Naive thymus-derived CD4-positive, alpha-beta T cell (primary cell): ENCODE results near the gene HES7. TPM values are rescaled to one million over a fixed set of nuclear protein-coding genes. Genes with fewer than 3 reads are reported as not detected.
A peak's percentile ranks its signal among the peaks of the same experiment; 100 is the strongest.

Experiments used
- ATAC-seq: fragments of 150-1000 bp; cut with Tn5 transposase; 2 replicates; pipeline ENCODE4 v1.10.0; 2021; ENCODE audit warnings: mild to moderate bottlenecking, moderate library complexity
- CTCF ChIA-PET: fragments of 350-600 bp; sonication (Branson Sonifier 250); formaldehyde crosslinking; loops from one replicate; lab custom pipeline; 2021; ENCODE audit warnings: antibody characterized with exemption; lab: Charles Lee
- POLR2A ChIA-PET: fragments of 350-600 bp; sonication (Branson Sonifier 250); formaldehyde crosslinking; loops from one replicate; lab custom pipeline; 2021; ENCODE audit warnings: antibody characterized with exemption, inconsistent platforms; lab: Charles Lee
- DNase-seq, 9 donors: peaks; one replicate each; pipeline versions ENCODE4 v3.0.0 to v3.0.0-alpha.2; 2020 to 2022; ENCODE audit warnings: mixed read lengths in 1 of 9
- H3K27ac ChIP-seq: one replicate; pipeline ENCODE4 v1.7.0; 2013; ENCODE audit warnings: mild to moderate bottlenecking, low read depth, low read length, moderate library complexity
- H3K27me3 ChIP-seq, 2 donors: one replicate each; pipeline ENCODE4 v1.7.0; 2013; ENCODE audit warnings: low read length in 2 of 2, mild to moderate bottlenecking in 2 of 2, moderate library complexity in 2 of 2; ENCODE audit not compliant: control insufficient read depth in 2 of 2, insufficient read depth in 2 of 2
- H3K36me3 ChIP-seq, 3 experiments: 1 replicate in 2 of 3; 2 replicates in 1 of 3; pipeline ENCODE4 v1.7.0; 2013; ENCODE audit warnings: low read length in 3 of 3, mild to moderate bottlenecking in 3 of 3, moderate library complexity in 1 of 3; ENCODE audit not compliant: insufficient read depth in 3 of 3, control insufficient read depth in 2 of 3
- H3K4me1 ChIP-seq, 2 donors: one replicate each; pipeline ENCODE4 v1.7.0; 2013; ENCODE audit warnings: low read length in 2 of 2, mild to moderate bottlenecking in 2 of 2, moderate library complexity in 1 of 2; ENCODE audit not compliant: control insufficient read depth in 2 of 2, insufficient read depth in 2 of 2
- H3K4me3 ChIP-seq: 2 replicates; pipeline ENCODE4 v1.7.0; 2013; ENCODE audit warnings: mild to moderate bottlenecking, low read length
- H3K9me3 ChIP-seq, 3 experiments: 1 replicate in 2 of 3; 2 replicates in 1 of 3; pipeline ENCODE4 v1.7.0; 2013; ENCODE audit warnings: low read length in 3 of 3; ENCODE audit not compliant: control insufficient read depth in 2 of 3
- H3K27ac Mint-ChIP-seq, 9 donors: one replicate each; pipeline ENCODE4 v1.8.0; 2020 to 2022; ENCODE audit warnings: mixed read lengths in 9 of 9, mild to moderate bottlenecking in 8 of 9, moderate library complexity in 5 of 9, inconsistent platforms in 2 of 9
- H3K27me3 Mint-ChIP-seq, 5 donors: one replicate each; pipeline ENCODE4 v1.8.0; 2021 to 2022; ENCODE audit warnings: mixed read lengths in 5 of 5, mild to moderate bottlenecking in 1 of 5
- H3K36me3 Mint-ChIP-seq, 5 donors: one replicate each; pipeline ENCODE4 v1.8.0; 2020 to 2022; ENCODE audit warnings: mixed read lengths in 5 of 5, mild to moderate bottlenecking in 3 of 5, inconsistent platforms in 1 of 5
- H3K4me1 Mint-ChIP-seq, 7 donors: one replicate each; pipeline ENCODE4 v1.8.0; 2020 to 2022; ENCODE audit warnings: mixed read lengths in 7 of 7, mild to moderate bottlenecking in 3 of 7, inconsistent platforms in 1 of 7
- H3K4me3 Mint-ChIP-seq, 10 donors: one replicate each; pipeline ENCODE4 v1.8.0; 2020 to 2022; ENCODE audit warnings: mild to moderate bottlenecking in 10 of 10, mixed read lengths in 10 of 10, moderate library complexity in 6 of 10, inconsistent platforms in 2 of 10
- H3K9me3 Mint-ChIP-seq, 11 donors: one replicate each; pipeline ENCODE4 v1.8.0; 2020 to 2022; ENCODE audit warnings: mixed read lengths in 11 of 11, mild to moderate bottlenecking in 4 of 11, inconsistent platforms in 1 of 11, moderate library complexity in 1 of 11
- intact Hi-C, 2 donors: fragments of 100-400 bp; cut with micrococcal nuclease; formaldehyde crosslinking; loops; one replicate each; pipeline ENCODE4 v1.15.1; 2023
- polyA plus RNA-seq, 2 donors: library from polyadenylated mRNA; unstranded; fragments of 300-500 nt; fragmentation: Illumina TruSeq; gene quantifications; one replicate each; pipeline ENCODE4 v1.2.3, GENCODE V29; 2021
- total RNA-seq, 6 experiments: library from RNA in 5 of 6; stranded (reverse) in 5 of 6; gene quantifications; 1 replicate in 5 of 6; 2 replicates in 1 of 6; pipeline ENCODE4 v1.2.3 and lab custom pipeline; 2021 to 2026

Gene HES7
- total and polyA plus RNA-seq, 7 experiments from 2014 or later = 0.22 to 0.98 (median 0.41) TPM; not detected in 2

GRCh38 chr17:8138672-8139371 is 14.9 kb upstream of the HES7 start:
- no peak overlapping the region for H3K4me3 Mint-ChIP-seq
- intact Hi-C loops = loop anchor here (1.0 to 5.0 kb wide), 16 partner anchors 12 to 244 kb away; partner anchors contain the start of genes CTC1 (in 1 of the 2), HES7 (in 1 of the 2), PFAS (in 1 of the 2) and RPL26 (in 1 of the 2)
- Histone ChIP-seq H3K4me1 (peaks cover 8 to 17% of the 10 kb centered on the region in 2 donors), H3K27ac (peak overlapping the region; percentile 84), H3K4me3 (peak overlapping the region; percentile 76), H3K36me3 (peaks cover 0 to 37% (median 7%) of the 10 kb centered on the region in 3 experiments), H3K27me3 (no peaks in the 10 kb centered on the region), H3K9me3 (no peaks in the 10 kb centered on the region)
- CTCF ChIA-PET = interaction anchor here (0.8 to 4.0 kb wide), 20 partner anchors 9 to 162 kb away, joined by 3 to 26 read pairs (median 5); partner anchors contain the start of genes ALOXE3 and HES7
- no peak overlapping the region for H3K27ac Mint-ChIP-seq
- POLR2A ChIA-PET = interaction anchor here (0.6 to 6.2 kb wide), 22 partner anchors 12 to 901 kb away, joined by 3 to 136 read pairs (median 6); partner anchors contain the start of genes ALOXE3, BORCS6, CTC1 and HES7
- DNase-seq = peak; percentile 93 to 99 (median 98)
- peak; percentile 90 for ATAC-seq
- H3K27me3 Mint-ChIP-seq = peaks cover 0 to 11% (median 0%) of the 10 kb centered on the region in 5 donors
- peaks cover 0 to 5% (median 0%) of the 10 kb centered on the region in 7 donors for H3K4me1 Mint-ChIP-seq
- H3K9me3 Mint-ChIP-seq = peaks cover 0 to 18% (median 0%) of the 10 kb centered on the region in 11 donors
- H3K36me3 Mint-ChIP-seq = peaks cover 4 to 16% (median 7%) of the 10 kb centered on the region in 5 donors

GRCh38 chr17:8138374-8138671 is 14.4 kb upstream of the HES7 start:
- ChIA-PET CTCF (interaction anchor here (0.6 to 4.0 kb wide), 17 partner anchors 9 to 163 kb away, joined by 3 to 26 read pairs (median 5); partner anchors contain the start of genes ALOXE3 and HES7), POLR2A (interaction anchor here (0.6 to 6.2 kb wide), 19 partner anchors 11 to 900 kb away, joined by 3 to 136 read pairs (median 13); partner anchors contain the start of genes ALOXE3, BORCS6, CTC1 and HES7)
- DNase-seq (no peak), ATAC-seq (no peak)
- no peak overlapping the region for H3K4me3 Mint-ChIP-seq
- no peaks in the 10 kb centered on the region for H3K27me3 ChIP-seq
- H3K27ac ChIP-seq = peak overlapping the region; percentile 84
- no peak overlapping the region for H3K27ac Mint-ChIP-seq
- H3K36me3 Mint-ChIP-seq = peaks cover 2 to 16% (median 7%) of the 10 kb centered on the region in 5 donors
- no peaks in the 10 kb centered on the region for H3K9me3 ChIP-seq
- H3K4me1 ChIP-seq = peaks cover 8 to 17% of the 10 kb centered on the region in 2 donors
- H3K4me1 Mint-ChIP-seq = peaks cover 0 to 5% (median 0%) of the 10 kb centered on the region in 7 donors
- H3K9me3 Mint-ChIP-seq = peaks cover 0 to 17% (median 0%) of the 10 kb centered on the region in 11 donors
- intact Hi-C loops = loop anchor here (1.0 to 5.0 kb wide), 11 partner anchors 12 to 245 kb away; partner anchors contain the start of genes CTC1 (in 1 of the 2), HES7 (in 1 of the 2), PFAS (in 1 of the 2) and RPL26 (in 1 of the 2)
- H3K36me3 ChIP-seq = peaks cover 0 to 32% (median 7%) of the 10 kb centered on the region in 3 experiments
- H3K27me3 Mint-ChIP-seq = peaks cover 0 to 11% (median 0%) of the 10 kb centered on the region in 5 donors
- peak overlapping the region; percentile 76 for H3K4me3 ChIP-seq

DNA sequence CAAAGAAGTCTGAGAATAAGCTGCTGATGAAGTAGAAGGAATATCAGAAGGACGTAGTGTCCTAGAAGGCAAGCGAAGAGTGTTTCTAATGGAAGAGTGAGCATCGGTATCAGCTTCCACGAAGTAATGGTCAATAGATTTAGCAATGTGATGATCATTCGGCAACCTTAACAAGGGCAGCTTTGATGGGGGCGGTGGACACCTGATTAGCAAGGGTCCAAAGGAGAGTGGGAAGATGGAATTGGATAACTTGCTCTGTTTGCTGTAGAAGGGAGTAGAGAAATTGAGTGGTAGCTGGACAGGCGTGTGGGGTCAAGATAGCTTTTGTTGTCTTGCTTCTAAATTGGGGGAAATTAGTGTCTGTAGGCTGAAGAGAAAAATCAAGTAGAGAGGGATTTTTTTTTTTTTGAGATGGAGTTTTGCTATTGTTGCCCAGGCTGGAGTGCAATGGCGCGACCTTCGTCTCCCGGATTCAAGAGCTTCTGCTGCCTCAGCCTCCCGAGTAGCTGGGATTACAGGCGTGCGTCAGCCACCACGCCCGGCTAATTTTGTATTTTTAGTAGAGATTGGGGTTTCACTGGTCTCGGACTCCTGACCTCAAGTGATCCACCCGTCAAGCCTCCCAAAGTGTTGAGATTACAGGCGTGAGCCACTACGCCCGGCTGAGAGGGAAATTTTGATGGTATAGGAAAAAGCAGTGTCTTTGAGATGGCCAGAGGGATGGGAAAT is 13.9 kb upstream of the HES7 start:
- ChIA-PET CTCF (interaction anchor here (0.6 to 4.0 kb wide), 17 partner anchors 11 to 163 kb away, joined by 3 to 26 read pairs (median 6); partner anchors contain the start of genes ALOXE3 and HES7), POLR2A (interaction anchor here (1.0 to 6.2 kb wide), 14 partner anchors 11 to 158 kb away, joined by 3 to 136 read pairs (median 18); partner anchors contain the start of genes ALOXE3, BORCS6, CTC1 and HES7)
- intact Hi-C loops = loop anchor here (1.0 to 5.0 kb wide), 11 partner anchors 12 to 245 kb away; partner anchors contain the start of genes CTC1 (in 1 of the 2), HES7 (in 1 of the 2), PFAS (in 1 of the 2) and RPL26 (in 1 of the 2)
- Histone ChIP-seq H3K36me3 (peaks cover 0 to 28% (median 6%) of the 10 kb centered on the region in 3 experiments), H3K27me3 (no peaks in the 10 kb centered on the region), H3K27ac (peak overlapping the region; percentile 84), H3K4me1 (peaks cover 8 to 17% of the 10 kb centered on the region in 2 donors), H3K9me3 (no peaks in the 10 kb centered on the region), H3K4me3 (peak overlapping the region; percentile 76)
- H3K36me3 Mint-ChIP-seq = peaks cover 2 to 16% (median 7%) of the 10 kb centered on the region in 5 donors
- no peak overlapping the region for H3K27ac Mint-ChIP-seq
- H3K27me3 Mint-ChIP-seq = peaks cover 0 to 11% (median 0%) of the 10 kb centered on the region in 5 donors
- peaks cover 0 to 5% (median 0%) of the 10 kb centered on the region in 7 donors for H3K4me1 Mint-ChIP-seq
- H3K9me3 Mint-ChIP-seq = peaks cover 0 to 17% (median 0%) of the 10 kb centered on the region in 11 donors
- no peak for ATAC-seq
- no peak overlapping the region for H3K4me3 Mint-ChIP-seq
- peak in 1 of 9 donors; percentile 2 for DNase-seq

DNA sequence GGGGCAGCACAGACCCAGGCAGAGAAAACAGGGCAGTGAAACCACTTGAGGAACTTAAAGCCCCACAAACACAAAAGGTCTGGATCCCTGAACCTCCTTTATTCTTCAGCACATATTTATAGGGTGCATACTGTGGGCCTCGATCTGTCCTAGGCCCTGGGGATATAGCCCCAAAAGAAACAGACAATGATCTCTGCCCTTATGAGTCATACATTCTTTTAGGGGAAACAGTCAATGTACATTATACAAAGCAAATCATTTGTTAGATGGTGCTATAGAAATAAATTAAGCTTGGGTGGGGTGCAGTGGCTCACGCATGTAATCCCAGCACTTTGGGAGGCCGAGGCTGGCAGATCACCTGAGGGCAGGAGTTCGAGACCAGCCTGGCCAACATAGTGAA is 10.0 kb upstream of the HES7 start:
- Mint-ChIP-seq H3K27me3 (peaks cover 0 to 29% (median 0%) of the 10 kb centered on the region in 5 donors), H3K4me1 (peaks cover 0 to 3% (median 0%) of the 10 kb centered on the region in 7 donors), H3K9me3 (no peaks in the 10 kb centered on the region), H3K27ac (peak overlapping the region in 1 of 9 donors; percentile 61), H3K4me3 (no peak overlapping the region), H3K36me3 (no peaks in the 10 kb centered on the region)
- H3K27me3 ChIP-seq = no peaks in the 10 kb centered on the region
- ATAC-seq (no peak), DNase-seq (no peak)
- peaks cover 8% of the 10 kb centered on the region in 2 donors for H3K4me1 ChIP-seq
- H3K4me3 ChIP-seq = no peak overlapping the region
- H3K9me3 ChIP-seq = no peaks in the 10 kb centered on the region
- ChIA-PET POLR2A (interaction anchor here (1.0 kb wide), 1 partner anchor 30 kb away, joined by 3 read pairs; no protein-coding TSS in a partner anchor), CTCF (interaction anchor here (0.6 to 1.6 kb wide), 3 partner anchors 17 to 183 kb away, joined by 3 to 4 read pairs (median 3); partner anchors contain the start of gene SLC25A35)
- H3K36me3 ChIP-seq = no peaks in the 10 kb centered on the region
- no peak overlapping the region for H3K27ac ChIP-seq
- intact Hi-C loops = no loop called here

- H3K27ac Mint-ChIP-seq = no peak overlapping the region
- H3K9me3 Mint-ChIP-seq = no peaks in the 10 kb centered on the region
- Histone ChIP-seq H3K4me3 (no peak overlapping the region), H3K27ac (no peak overlapping the region), H3K4me1 (peaks cover 5 to 7% of the 10 kb centered on the region in 2 donors), H3K27me3 (no peaks in the 10 kb centered on the region), H3K36me3 (no peaks in the 10 kb centered on the region), H3K9me3 (no peaks in the 10 kb centered on the region)
- no peaks in the 10 kb centered on the region for H3K36me3 Mint-ChIP-seq
- ChIA-PET CTCF (interaction anchor here (0.5 to 0.6 kb wide), 2 partner anchors 167 to 1213 kb away, joined by 3 to 4 read pairs; no protein-coding TSS in a partner anchor), POLR2A (interaction anchor here (0.5 to 1.0 kb wide), 2 partner anchors 31 to 92 kb away, joined by 3 read pairs; no protein-coding TSS in a partner anchor)
- no peak for ATAC-seq
- peaks cover 0 to 32% (median 0%) of the 10 kb centered on the region in 5 donors for H3K27me3 Mint-ChIP-seq
- H3K4me1 Mint-ChIP-seq = peaks cover 0 to 3% (median 0%) of the 10 kb centered on the region in 7 donors
- no peak for DNase-seq
- intact Hi-C loops = no loop called here
- H3K4me3 Mint-ChIP-seq = no peak overlapping the region
Observed at GRCh38 chr17:8133399-8133798, 9.5 kb upstream of the HES7 start.
